Measurements from ENCODE around the gene AZIN2. TPM values are rescaled to one million over a fixed set of nuclear protein-coding genes. Genes with fewer than 3 reads are reported as not detected.

Gene AZIN2
- total RNA-seq, 5 donors from 2014 or later (not counting 1 experiment from before 2014, with no cell fraction given): 5.6 to 10.7 (median 9.7) TPM

GRCh38 chr1:33169290-33170055, 88.5 kb downstream of the AZIN2 start:
- H3K27me3 Mint-ChIP-seq: no peaks in the 10 kb centered on the region
- Histone ChIP-seq H3K4me1 (ENCODE audit: control insufficient read depth in 1 of 2, extremely low read depth in 1 of 2, insufficient read depth in 2 of 2, low read length in 2 of 2) (peaks cover 0 to 12% of the 10 kb centered on the region in 2 experiments), H3K27ac (ENCODE audit: low read length) (no peak overlapping the region), H3K4me3 (ENCODE audit: control insufficient read depth in 1 of 2, extremely low read depth in 1 of 2, low read length in 1 of 2) (no peak overlapping the region), H3K27me3 (replicated peaks in 1 of 2; ENCODE audit: control insufficient read depth in 2 of 2, extremely low read depth in 1 of 2, insufficient read depth in 2 of 2, low read length in 1 of 2) (no peaks in the 10 kb centered on the region), H3K36me3 (ENCODE audit: control insufficient read depth in 2 of 2, extremely low read depth in 1 of 2, insufficient read depth in 1 of 2, low read length in 1 of 2) (peaks cover 8 to 25% of the 10 kb centered on the region in 2 donors), H3K9me3 (no peaks in the 10 kb centered on the region)
- ChIA-PET POLR2A (no interaction called here), CTCF (interaction anchor here in 1 of 2 donors (0.6 kb wide), 1 partner anchor 312 kb away, joined by 3 read pairs; no protein-coding TSS in a partner anchor)
- peaks cover 46% of the 10 kb centered on the region for H3K36me3 Mint-ChIP-seq
- DNase-seq: no peak
- peaks cover 17 to 27% (median 17%) of the 10 kb centered on the region in 3 donors for H3K4me1 Mint-ChIP-seq
- no peak overlapping the region for H3K4me3 Mint-ChIP-seq
- H3K9me3 Mint-ChIP-seq: no peaks in the 10 kb centered on the region
- ATAC-seq (replicated peaks in 1 of 4): no peak
- WGBS (ENCODE audit: insufficient coverage): 91% methylated on average over 9 of the region's 11 CpGs
- no peak overlapping the region for H3K27ac Mint-ChIP-seq

Other genes with a start within 250 kb of the AZIN2 start
- gene FNDC5, start 210.2 kb upstream of the AZIN2 start, total RNA-seq: not detected
- gene HPCA, start 194.7 kb upstream of the AZIN2 start, total RNA-seq: under 1 TPM in 2 of 5 donors, not detected in 3; 0.45 to 0.54 TPM
- gene TMEM54, start 179.8 kb upstream of the AZIN2 start, total RNA-seq: under 1 TPM in 2 of 5 donors, not detected in 3; 0.35 to 0.64 TPM
- gene RNF19B, start 116.3 kb upstream of the AZIN2 start, total RNA-seq: 10 to 100 TPM; 28.7 to 44.8 (median 30.3) TPM
- gene AK2, start 44.3 kb upstream of the AZIN2 start, total RNA-seq: 10 to 100 TPM; 57.2 to 92.9 (median 81.9) TPM
- gene TRIM62, start 100.9 kb downstream of the AZIN2 start, total RNA-seq: 10 to 100 TPM; 20.3 to 31.8 (median 24.3) TPM
- 10 to 100 TPM; 22.9 to 31.4 (median 24.5) TPM for gene ZNF362, start 175.3 kb downstream of the AZIN2 start, total RNA-seq
- under 1 TPM in 1 of 5 donors, not detected in 4; 0.26 TPM for gene A3GALT2, start 239.9 kb downstream of the AZIN2 start, total RNA-seq

Data from T-cell (primary cell).